Pancreas (tissue), 10 donors: ENCODE results near the gene LAMA2. TPM values are rescaled to one million over a fixed set of nuclear protein-coding genes. Genes with fewer than 3 reads are reported as not detected.

Source experiments
- ATAC-seq, 4 donors: fragments of 200-7000 bp; cut with Tn5 transposase; one replicate each; pipeline versions ENCODE4 v1.8.0 to v1.9.1; 2020; ENCODE audit warnings: mild to moderate bottlenecking in 4 of 4, moderate library complexity in 4 of 4
- DNase-seq, 6 donors: peaks; one replicate each; pipeline ENCODE4 v3.0.0-alpha.2; 2020
- FAIRE-seq: peaks from 2 replicates; lab custom pipeline; 2012; peaks lifted over from hg19 to GRCh38; lab: Jason Lieb, UNC
- H3K27ac ChIP-seq, 4 donors: fragments of 200-600 bp; sonication (generic); 1 replicate in 3 of 4; 2 replicates in 1 of 4; pipeline versions ENCODE4 v1.5.0 to v1.8.0; 2020
- H3K27me3 ChIP-seq, 4 donors: fragments of 200-600 bp; one replicate each; pipeline ENCODE4 v1.8.0; 2021
- H3K36me3 ChIP-seq, 3 donors: fragments of 200-600 bp; sonication (generic) in 1 of 3; one replicate each; pipeline versions ENCODE4 v1.5.0 to v1.8.0; 2020 to 2021
- H3K4me1 ChIP-seq, 3 donors: fragments of 200-600 bp; one replicate each; pipeline ENCODE4 v1.8.0; 2021
- H3K4me3 ChIP-seq, 4 donors: fragments of 200-600 bp; sonication (generic) in 2 of 4; one replicate each; pipeline versions ENCODE4 v1.5.0 to v1.8.0; 2020 to 2021
- H3K9me3 ChIP-seq, 4 donors: fragments of 200-600 bp; one replicate each; pipeline ENCODE4 v1.8.0; 2021
- CTCF ChIP-seq, 4 donors: fragments of 200-600 bp; sonication (generic) in 3 of 4; IDR thresholded peaks; one replicate each; pipeline versions ENCODE4 v1.5.0 to v1.8.0; 2021; ENCODE audit warnings: antibody characterized with exemption in 4 of 4
- WGBS, 2 donors: extraction: QIAGEN DNeasy Blood & Tissue Kit; methylation state at CpG; one replicate each; pipeline ENCODE4 v1.1.7; 2013; 5-methylcytosine and 5-hydroxymethylcytosine counted together
- intact Hi-C, 3 donors: fragments of 100-400 bp; cut with DNase I; formaldehyde crosslinking; loops; one replicate each; pipeline versions ENCODE4 v1.11.1 to v1.14.2; 2022
- polyA plus RNA-seq, 2 donors: library from polyadenylated mRNA; stranded (reverse); fragments of 200-250 nt; gene quantifications; one replicate each; pipeline ENCODE4 v1.2.3, GENCODE V29; 2013
- total RNA-seq, 6 donors: library from RNA; stranded (reverse); fragmentation: NEBNext Ultra II Directional in 4 of 6; extraction: Animal tissue kit (Norgen Biotek cat#: 25700) in 4 of 6; gene quantifications; one replicate each; pipeline versions ENCODE4 v1.2.1 to v1.2.4, GENCODE V29; 2021 to 2023
- donor health status: healthy with polysubstance abuse.
- donor health status: DM: no; HTN: no; CAD: no; lungs with moderate emphysema.
- donor health status: DM: no; HTN: no; CAD: no.
- donor health status: control.
- donor health status: control.
- donor health status: Bipolar disorder and iron deficiency.
- donor health status: DM: yes; HTN: yes; CAD: no.
- donor health status: DM: no; HTN: no; CAD: no.
- donor health status: DM: no; HTN: no; CAD: no.
- donor health status: DM: yes; HTN: yes; CAD: no.

The LAMA2 gene
- total and polyA plus RNA-seq, 8 donors, result 1.2 to 26.2 (median 6.2) TPM

- Histone ChIP-seq H3K36me3 (no peaks in the 10 kb centered on the region), H3K4me1 (no peaks in the 10 kb centered on the region), H3K4me3 (no peak overlapping the region), H3K27me3 (no peaks in the 10 kb centered on the region), H3K9me3 (no peaks in the 10 kb centered on the region), H3K27ac (no peak overlapping the region)
- no peak for TF ChIP-seq CTCF (IDR thresholded peaks at IDR 0.05)
- FAIRE-seq (no peak), DNase-seq (no peak), ATAC-seq (no peak)
- intact Hi-C loops, result no loop called here
- WGBS, 2 donors, result 65 to 86% methylated on average over 1 of the region's 1 CpG
Observed at GRCh38 chr6:128860782-128861181, 22.2 kb upstream of the LAMA2 start.

GRCh38 chr6:128863983-128864382 is 19.0 kb upstream of the LAMA2 start:
- no peak for FAIRE-seq
- TF ChIP-seq CTCF (IDR thresholded peaks at IDR 0.05), result no peak
- no peaks in the 10 kb centered on the region for H3K36me3 ChIP-seq
- H3K27ac ChIP-seq, result no peak overlapping the region
- no peaks in the 10 kb centered on the region for H3K9me3 ChIP-seq
- no peak overlapping the region for H3K4me3 ChIP-seq
- H3K27me3 ChIP-seq, result no peaks in the 10 kb centered on the region
- no peaks in the 10 kb centered on the region for H3K4me1 ChIP-seq
- ATAC-seq, result no peak
- no peak for DNase-seq
- intact Hi-C loops, result no loop called here

- no peak for ATAC-seq
- H3K36me3 ChIP-seq, result no peaks in the 10 kb centered on the region
- no peak overlapping the region for H3K27ac ChIP-seq
- H3K27me3 ChIP-seq, result no peaks in the 10 kb centered on the region
- no peak for DNase-seq
- TF ChIP-seq CTCF (IDR thresholded peaks at IDR 0.05), result no peak
- H3K4me1 ChIP-seq, result no peaks in the 10 kb centered on the region
- no peak overlapping the region for H3K4me3 ChIP-seq
- H3K9me3 ChIP-seq, result no peaks in the 10 kb centered on the region
- 58 to 60% methylated on average over 3 of the region's 3 CpGs for WGBS, 2 donors
- intact Hi-C loops, result no loop called here
- FAIRE-seq, result no peak
Observed at GRCh38 chr6:128870746-128871145, 12.2 kb upstream of the LAMA2 start.

- Histone ChIP-seq H3K4me3 (no peak overlapping the region), H3K27ac (no peak overlapping the region), H3K36me3 (no peaks in the 10 kb centered on the region), H3K9me3 (no peaks in the 10 kb centered on the region), H3K4me1 (no peaks in the 10 kb centered on the region), H3K27me3 (no peaks in the 10 kb centered on the region)
- DNase-seq (no peak), FAIRE-seq (no peak), ATAC-seq (no peak)
- TF ChIP-seq CTCF (IDR thresholded peaks at IDR 0.05), result no peak
- intact Hi-C loops, result no loop called here
Observed at GRCh38 chr6:128874863-128875262, 8.1 kb upstream of the LAMA2 start.

GRCh38 chr6:128882560-128882959 is 378 bp upstream of the LAMA2 start:
- Histone ChIP-seq H3K36me3 (no peaks in the 10 kb centered on the region), H3K27me3 (peaks cover 0 to 6% (median 0%) of the 10 kb centered on the region in 4 donors), H3K9me3 (no peaks in the 10 kb centered on the region), H3K4me3 (peak overlapping the region in 1 of 4 donors; percentile 43), H3K4me1 (no peaks in the 10 kb centered on the region), H3K27ac (no peak overlapping the region)
- FAIRE-seq (no peak), DNase-seq (no peak), ATAC-seq (peak in 2 of 4 donors; percentile 27 to 28)
- 57 to 59% methylated on average over 2 of the region's 2 CpGs for WGBS, 2 donors
- TF ChIP-seq CTCF (IDR thresholded peaks at IDR 0.05), result no peak
- intact Hi-C loops, result no loop called here
